Cerebellar cortex (tissue), 1 donor: Measurements from ENCODE around the gene AIRE.

ENCODE experiments used
- DNase-seq: peaks from one replicate; pipeline ENCODE4 v3.0.0-alpha.2; 2015; ENCODE audit warnings: low spot score

AIRE gene

GRCh38 chr21:44325386-44326271 is 40.0 kb downstream of the AIRE start:
- DNase-seq = no peak

GRCh38 chr21:44326272-44326647 is 40.6 kb downstream of the AIRE start:
- DNase-seq = no peak

GRCh38 chr21:44326716-44327602 is 41.3 kb downstream of the AIRE start:
- no peak for DNase-seq

GRCh38 chr21:44327603-44327974 is 41.9 kb downstream of the AIRE start:
- no peak for DNase-seq

GRCh38 chr21:44328242-44328895 is 42.7 kb downstream of the AIRE start:
- DNase-seq = no peak

- no peak for DNase-seq
These were observed 43.6 kb downstream of the AIRE start for GRCh38 chr21:44329086-44329889.

- DNase-seq = no peak
These were observed 44.5 kb downstream of the AIRE start for GRCh38 chr21:44329971-44330681.

GRCh38 chr21:44330698-44331097 is 45.0 kb downstream of the AIRE start:
- DNase-seq = no peak

- no peak for DNase-seq
These were observed 45.5 kb downstream of the AIRE start for GRCh38 chr21:44331209-44331608.

- peak; percentile 92 for DNase-seq
These were observed 46.1 kb downstream of the AIRE start for GRCh38 chr21:44331650-44332307.

GRCh38 chr21:44332383-44332782 is 46.7 kb downstream of the AIRE start:
- DNase-seq = no peak

- DNase-seq = no peak
These were observed 47.3 kb downstream of the AIRE start for GRCh38 chr21:44332965-44333364.

- no peak for DNase-seq
These were observed 48.0 kb downstream of the AIRE start for GRCh38 chr21:44333509-44334328.

GRCh38 chr21:44334329-44335030 is 48.8 kb downstream of the AIRE start:
- DNase-seq = peak; percentile 70

GRCh38 chr21:44335266-44336059 is 49.8 kb downstream of the AIRE start:
- DNase-seq = no peak

GRCh38 chr21:44337449-44337848 is 51.8 kb downstream of the AIRE start:
- DNase-seq = no peak

- peak; percentile 77 for DNase-seq
These were observed 52.5 kb downstream of the AIRE start for GRCh38 chr21:44337941-44338895.
